NOMO-1 treated with DMSO at 0.1 percent for 48 hours (cell line): Measurements from ENCODE around the gene SHH.
"Not testable (repeated sequence)": the region's sequence is repeated elsewhere in the genome, so short reads cannot be mapped to it uniquely, and the experiment has no call there.

Experiments used
- DNase-seq: peaks from one replicate; lab custom pipeline; 2025; ENCODE audit not compliant: unreplicated experiment; lab: John Stamatoyannopoulos, UW

SHH gene

GRCh38 chr7:155820788-155821187 lies 8.5 kb upstream of the SHH start:
- DNase-seq: no peak

GRCh38 chr7:155820246-155820645 lies 8.0 kb upstream of the SHH start:
- no peak for DNase-seq

GRCh38 chr7:155819186-155819585 lies 6.9 kb upstream of the SHH start:
- DNase-seq: no peak

GRCh38 chr7:155818820-155819168 lies 6.5 kb upstream of the SHH start:
- DNase-seq: no peak

GRCh38 chr7:155818154-155818819 lies 6.0 kb upstream of the SHH start:
- DNase-seq: no peak

- not testable (repeated sequence) for DNase-seq
Measured at GRCh38 chr7:155817515-155817914, 5.3 kb upstream of the SHH start.

GRCh38 chr7:155816996-155817395 lies 4.7 kb upstream of the SHH start:
- no peak for DNase-seq

GRCh38 chr7:155816192-155816508 lies 3.9 kb upstream of the SHH start:
- no peak for DNase-seq

GRCh38 chr7:155815332-155816191 lies 3.3 kb upstream of the SHH start:
- peak; percentile 9 for DNase-seq

GRCh38 chr7:155814316-155815276 lies 2.3 kb upstream of the SHH start:
- no peak for DNase-seq

- DNase-seq: no peak
Measured at GRCh38 chr7:155813546-155814315, 1.5 kb upstream of the SHH start.

GRCh38 chr7:155813125-155813524 lies 862 bp upstream of the SHH start:
- no peak for DNase-seq

GRCh38 chr7:155811560-155811894 lies 736 bp downstream of the SHH start:
- DNase-seq: no peak

GRCh38 chr7:155810770-155811559 lies 1.3 kb downstream of the SHH start:
- no peak for DNase-seq

- DNase-seq: no peak
Measured at GRCh38 chr7:155809947-155810769, 2.1 kb downstream of the SHH start.

GRCh38 chr7:155809332-155809946 lies 2.8 kb downstream of the SHH start:
- DNase-seq: no peak

GRCh38 chr7:155808549-155809331 lies 3.5 kb downstream of the SHH start:
- DNase-seq: no peak
